ENCODE measurements around the gene GPR32. TPM values are rescaled to one million over a fixed set of nuclear protein-coding genes. Genes with fewer than 3 reads are reported as not detected.
A peak's percentile ranks its signal among the peaks of the same experiment; 100 is the strongest.

The GPR32 gene
- total RNA-seq, 1 experiment from 2014 or later: not detected

DNA sequence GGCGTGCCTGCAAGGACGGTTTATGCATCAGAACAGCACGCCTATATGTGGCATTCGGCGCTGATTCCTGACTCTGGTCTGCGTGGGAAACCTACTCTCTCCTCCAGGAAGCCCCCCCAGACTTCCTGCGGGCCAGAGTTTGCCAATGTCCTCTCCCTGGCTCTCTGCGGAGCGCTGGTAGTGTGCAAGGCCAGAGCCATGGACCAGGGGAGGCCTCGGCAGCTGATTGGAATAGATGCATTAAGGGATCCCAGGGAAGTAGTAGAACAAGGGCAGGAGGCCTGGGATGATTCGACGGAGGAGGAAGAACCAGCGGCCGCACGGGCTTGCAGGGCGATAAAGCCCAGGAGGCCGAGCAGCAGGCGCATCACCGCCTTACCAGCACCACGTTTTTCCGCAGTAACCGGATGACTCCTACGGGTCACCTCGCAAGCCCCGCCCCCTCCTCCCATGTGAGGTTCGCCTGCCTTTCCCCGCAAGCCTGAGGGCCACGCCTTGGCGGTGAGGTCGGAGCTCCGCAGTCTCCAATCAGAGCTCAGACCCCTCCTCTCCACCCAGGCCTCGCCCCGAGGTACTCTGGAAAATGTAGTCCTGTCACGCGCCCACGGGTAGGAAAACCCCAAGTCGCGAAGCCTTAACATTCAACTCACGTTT, 42.1 kb upstream of the GPR32 start:
- Mint-ChIP-seq H3K9me3 (no peaks in the 10 kb centered on the region), H3K4me3 (peak overlapping the region; percentile 90), H3K4me1 (peaks cover 26% of the 10 kb centered on the region), H3K27me3 (ENCODE audit: low read depth) (peaks cover 27% of the 10 kb centered on the region), H3K36me3 (no peaks in the 10 kb centered on the region), H3K27ac (peak overlapping the region; percentile 98)
- ATAC-seq (peak; percentile 79), DNase-seq (ENCODE audit: low spot score) (peak; percentile 99)
- ChIA-PET CTCF (interaction anchor here (0.6 to 1.7 kb wide), 16 partner anchors 23 to 402 kb away, joined by 3 to 12 read pairs (median 6); partner anchors contain the start of gene JOSD2), POLR2A (interaction anchor here (1.0 to 1.1 kb wide), 2 partner anchors 11 to 53 kb away, joined by 3 to 4 read pairs; no protein-coding TSS in a partner anchor)
- TF ChIP-seq ELF4 (CRISPR knock-in tag; IDR thresholded peaks at IDR 0.05; ENCODE audit: low read depth) (no peak), NFYB (CRISPR knock-in tag; conservative IDR thresholded peaks at IDR 0.05; ENCODE audit: low read depth) (peak; percentile 50), ZNF219 (CRISPR knock-in tag; IDR thresholded peaks at IDR 0.05; ENCODE audit: borderline replicate concordance) (no peak), SP1 (CRISPR knock-in tag; conservative IDR thresholded peaks at IDR 0.05) (peak; percentile 58), GRHL2 (CRISPR knock-in tag; IDR thresholded peaks at IDR 0.05; ENCODE audit: insufficient replicate concordance, severe bottlenecking) (no peak)
- TF ChIP-seq, protein P1, sequence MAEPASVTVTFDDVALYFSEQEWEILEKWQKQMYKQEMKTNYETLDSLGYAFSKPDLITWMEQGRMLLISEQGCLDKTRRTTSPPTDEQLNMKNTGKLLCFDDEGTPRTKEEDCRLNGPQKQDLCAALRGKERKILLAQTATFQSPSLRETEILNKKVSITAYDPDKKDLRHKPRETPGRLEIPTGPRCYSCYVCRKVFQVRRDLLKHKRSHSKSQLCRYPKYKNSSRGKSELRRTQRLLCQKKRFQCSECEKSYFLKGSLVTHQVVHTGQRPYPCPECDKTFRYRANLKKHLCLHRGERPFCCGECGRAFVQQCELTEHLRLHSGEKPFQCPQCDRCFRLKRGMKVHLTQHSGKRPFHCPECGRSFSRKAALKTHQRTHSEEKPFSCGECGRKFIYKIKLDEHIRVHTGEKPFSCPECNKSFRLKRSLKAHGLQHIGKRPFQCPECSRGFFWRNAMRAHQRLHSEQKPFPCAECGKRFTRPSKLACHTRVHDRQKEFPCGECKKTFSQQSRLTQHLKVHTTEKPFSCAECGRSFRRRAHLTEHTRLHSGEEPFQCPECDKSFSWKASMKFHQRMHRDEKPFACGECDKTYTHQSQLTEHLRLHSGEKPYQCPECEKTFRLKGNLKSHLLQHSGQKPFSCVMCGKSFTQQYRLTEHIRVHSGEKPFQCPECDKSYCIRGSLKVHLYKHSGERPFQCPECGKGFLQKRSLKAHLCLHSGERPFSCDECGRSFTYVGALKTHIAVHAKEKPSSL (CRISPR knock-in tag; conservative IDR thresholded peaks at IDR 0.05): no peak
- TF ChIP-seq, protein P2, sequence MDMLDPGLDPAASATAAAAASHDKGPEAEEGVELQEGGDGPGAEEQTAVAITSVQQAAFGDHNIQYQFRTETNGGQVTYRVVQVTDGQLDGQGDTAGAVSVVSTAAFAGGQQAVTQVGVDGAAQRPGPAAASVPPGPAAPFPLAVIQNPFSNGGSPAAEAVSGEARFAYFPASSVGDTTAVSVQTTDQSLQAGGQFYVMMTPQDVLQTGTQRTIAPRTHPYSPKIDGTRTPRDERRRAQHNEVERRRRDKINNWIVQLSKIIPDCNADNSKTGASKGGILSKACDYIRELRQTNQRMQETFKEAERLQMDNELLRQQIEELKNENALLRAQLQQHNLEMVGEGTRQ (CRISPR knock-in tag; IDR thresholded peaks at IDR 0.05): peak; percentile 75
- TF ChIP-seq, protein P3, sequence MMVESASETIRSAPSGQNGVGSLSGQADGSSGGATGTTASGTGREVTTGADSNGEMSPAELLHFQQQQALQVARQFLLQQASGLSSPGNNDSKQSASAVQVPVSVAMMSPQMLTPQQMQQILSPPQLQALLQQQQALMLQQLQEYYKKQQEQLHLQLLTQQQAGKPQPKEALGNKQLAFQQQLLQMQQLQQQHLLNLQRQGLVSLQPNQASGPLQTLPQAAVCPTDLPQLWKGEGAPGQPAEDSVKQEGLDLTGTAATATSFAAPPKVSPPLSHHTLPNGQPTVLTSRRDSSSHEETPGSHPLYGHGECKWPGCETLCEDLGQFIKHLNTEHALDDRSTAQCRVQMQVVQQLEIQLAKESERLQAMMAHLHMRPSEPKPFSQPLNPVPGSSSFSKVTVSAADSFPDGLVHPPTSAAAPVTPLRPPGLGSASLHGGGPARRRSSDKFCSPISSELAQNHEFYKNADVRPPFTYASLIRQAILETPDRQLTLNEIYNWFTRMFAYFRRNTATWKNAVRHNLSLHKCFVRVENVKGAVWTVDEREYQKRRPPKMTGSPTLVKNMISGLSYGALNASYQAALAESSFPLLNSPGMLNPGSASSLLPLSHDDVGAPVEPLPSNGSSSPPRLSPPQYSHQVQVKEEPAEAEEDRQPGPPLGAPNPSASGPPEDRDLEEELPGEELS (CRISPR knock-in tag; IDR thresholded peaks at IDR 0.05): 0 out of 2 replicates have a peak, but pooled peaks have one; percentile 20
- TF ChIP-seq, protein P4, sequence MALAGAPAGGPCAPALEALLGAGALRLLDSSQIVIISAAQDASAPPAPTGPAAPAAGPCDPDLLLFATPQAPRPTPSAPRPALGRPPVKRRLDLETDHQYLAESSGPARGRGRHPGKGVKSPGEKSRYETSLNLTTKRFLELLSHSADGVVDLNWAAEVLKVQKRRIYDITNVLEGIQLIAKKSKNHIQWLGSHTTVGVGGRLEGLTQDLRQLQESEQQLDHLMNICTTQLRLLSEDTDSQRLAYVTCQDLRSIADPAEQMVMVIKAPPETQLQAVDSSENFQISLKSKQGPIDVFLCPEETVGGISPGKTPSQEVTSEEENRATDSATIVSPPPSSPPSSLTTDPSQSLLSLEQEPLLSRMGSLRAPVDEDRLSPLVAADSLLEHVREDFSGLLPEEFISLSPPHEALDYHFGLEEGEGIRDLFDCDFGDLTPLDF (CRISPR knock-in tag; IDR thresholded peaks at IDR 0.05): peak; percentile 24; the same call in 1 of the 2 replicates
- TF ChIP-seq, protein P5, sequence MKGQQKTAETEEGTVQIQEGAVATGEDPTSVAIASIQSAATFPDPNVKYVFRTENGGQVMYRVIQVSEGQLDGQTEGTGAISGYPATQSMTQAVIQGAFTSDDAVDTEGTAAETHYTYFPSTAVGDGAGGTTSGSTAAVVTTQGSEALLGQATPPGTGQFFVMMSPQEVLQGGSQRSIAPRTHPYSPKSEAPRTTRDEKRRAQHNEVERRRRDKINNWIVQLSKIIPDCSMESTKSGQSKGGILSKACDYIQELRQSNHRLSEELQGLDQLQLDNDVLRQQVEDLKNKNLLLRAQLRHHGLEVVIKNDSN (CRISPR knock-in tag; IDR thresholded peaks at IDR 0.05): peak; percentile 60; the same call in 1 of the 2 replicates
- TF ChIP-seq, protein P6, sequence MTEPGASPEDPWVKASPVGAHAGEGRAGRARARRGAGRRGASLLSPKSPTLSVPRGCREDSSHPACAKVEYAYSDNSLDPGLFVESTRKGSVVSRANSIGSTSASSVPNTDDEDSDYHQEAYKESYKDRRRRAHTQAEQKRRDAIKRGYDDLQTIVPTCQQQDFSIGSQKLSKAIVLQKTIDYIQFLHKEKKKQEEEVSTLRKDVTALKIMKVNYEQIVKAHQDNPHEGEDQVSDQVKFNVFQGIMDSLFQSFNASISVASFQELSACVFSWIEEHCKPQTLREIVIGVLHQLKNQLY (CRISPR knock-in tag; IDR thresholded peaks at IDR 0.05): no peak
- TF ChIP-seq, protein P7, sequence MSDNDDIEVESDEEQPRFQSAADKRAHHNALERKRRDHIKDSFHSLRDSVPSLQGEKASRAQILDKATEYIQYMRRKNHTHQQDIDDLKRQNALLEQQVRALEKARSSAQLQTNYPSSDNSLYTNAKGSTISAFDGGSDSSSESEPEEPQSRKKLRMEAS (CRISPR knock-in tag; IDR thresholded peaks at IDR 0.05): peak; percentile 89; the same call in 1 of the 2 replicates

DNA sequence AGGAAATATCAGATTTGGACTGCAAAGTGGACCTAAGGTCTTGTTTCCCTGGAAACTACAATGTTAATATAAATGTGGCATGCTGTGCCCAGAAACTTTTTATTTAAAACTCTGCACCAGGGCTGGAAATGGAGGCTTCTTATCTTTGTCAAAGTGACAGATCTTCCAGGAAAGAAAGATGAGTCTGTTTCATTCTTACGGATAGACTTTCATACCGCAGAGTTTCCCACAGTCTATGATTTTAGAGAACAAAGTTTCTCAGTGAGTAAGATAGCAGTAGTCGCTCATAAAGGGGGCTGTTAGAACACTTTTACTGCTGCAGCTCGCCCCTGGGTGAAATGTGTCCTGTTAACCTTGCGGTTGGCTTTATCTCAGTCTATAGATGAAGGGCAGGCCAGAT, 40.4 kb upstream of the GPR32 start:
- no peaks in the 10 kb centered on the region for H3K9me3 Mint-ChIP-seq
- peaks cover 19% of the 10 kb centered on the region for H3K4me1 Mint-ChIP-seq
- H3K36me3 Mint-ChIP-seq: no peaks in the 10 kb centered on the region
- ATAC-seq (no peak), DNase-seq (ENCODE audit: low spot score) (no peak)
- H3K4me3 Mint-ChIP-seq: no peak overlapping the region
- ChIA-PET POLR2A (interaction anchor here (0.6 to 0.7 kb wide), 2 partner anchors 8 to 1586 kb away, joined by 3 to 5 read pairs; no protein-coding TSS in a partner anchor), CTCF (no interaction called here)
- H3K27me3 Mint-ChIP-seq (ENCODE audit: low read depth): peaks cover 35% of the 10 kb centered on the region
- TF ChIP-seq, protein P8, sequence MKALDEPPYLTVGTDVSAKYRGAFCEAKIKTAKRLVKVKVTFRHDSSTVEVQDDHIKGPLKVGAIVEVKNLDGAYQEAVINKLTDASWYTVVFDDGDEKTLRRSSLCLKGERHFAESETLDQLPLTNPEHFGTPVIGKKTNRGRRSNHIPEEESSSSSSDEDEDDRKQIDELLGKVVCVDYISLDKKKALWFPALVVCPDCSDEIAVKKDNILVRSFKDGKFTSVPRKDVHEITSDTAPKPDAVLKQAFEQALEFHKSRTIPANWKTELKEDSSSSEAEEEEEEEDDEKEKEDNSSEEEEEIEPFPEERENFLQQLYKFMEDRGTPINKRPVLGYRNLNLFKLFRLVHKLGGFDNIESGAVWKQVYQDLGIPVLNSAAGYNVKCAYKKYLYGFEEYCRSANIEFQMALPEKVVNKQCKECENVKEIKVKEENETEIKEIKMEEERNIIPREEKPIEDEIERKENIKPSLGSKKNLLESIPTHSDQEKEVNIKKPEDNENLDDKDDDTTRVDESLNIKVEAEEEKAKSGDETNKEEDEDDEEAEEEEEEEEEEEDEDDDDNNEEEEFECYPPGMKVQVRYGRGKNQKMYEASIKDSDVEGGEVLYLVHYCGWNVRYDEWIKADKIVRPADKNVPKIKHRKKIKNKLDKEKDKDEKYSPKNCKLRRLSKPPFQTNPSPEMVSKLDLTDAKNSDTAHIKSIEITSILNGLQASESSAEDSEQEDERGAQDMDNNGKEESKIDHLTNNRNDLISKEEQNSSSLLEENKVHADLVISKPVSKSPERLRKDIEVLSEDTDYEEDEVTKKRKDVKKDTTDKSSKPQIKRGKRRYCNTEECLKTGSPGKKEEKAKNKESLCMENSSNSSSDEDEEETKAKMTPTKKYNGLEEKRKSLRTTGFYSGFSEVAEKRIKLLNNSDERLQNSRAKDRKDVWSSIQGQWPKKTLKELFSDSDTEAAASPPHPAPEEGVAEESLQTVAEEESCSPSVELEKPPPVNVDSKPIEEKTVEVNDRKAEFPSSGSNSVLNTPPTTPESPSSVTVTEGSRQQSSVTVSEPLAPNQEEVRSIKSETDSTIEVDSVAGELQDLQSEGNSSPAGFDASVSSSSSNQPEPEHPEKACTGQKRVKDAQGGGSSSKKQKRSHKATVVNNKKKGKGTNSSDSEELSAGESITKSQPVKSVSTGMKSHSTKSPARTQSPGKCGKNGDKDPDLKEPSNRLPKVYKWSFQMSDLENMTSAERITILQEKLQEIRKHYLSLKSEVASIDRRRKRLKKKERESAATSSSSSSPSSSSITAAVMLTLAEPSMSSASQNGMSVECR (CRISPR knock-in tag; IDR thresholded peaks at IDR 0.05; ENCODE audit: borderline replicate concordance): no peak
- TF ChIP-seq, protein P3 (CRISPR knock-in tag; IDR thresholded peaks at IDR 0.05): no peak
- no peak for TF ChIP-seq ETV6 (CRISPR knock-in tag; IDR thresholded peaks at IDR 0.05)
- no peak overlapping the region for H3K27ac Mint-ChIP-seq
